GM19463 (cell line): ENCODE results near the gene HAUS6.
"Not testable (repeated sequence)": the region's sequence is repeated elsewhere in the genome, so short reads cannot be mapped to it uniquely, and the experiment has no call there.

Experiments
- ATAC-seq: cut with Tn5 transposase; IDR thresholded peaks from one replicate; pipeline ENCODE4 v1.9.1; 2021; ENCODE audit warnings: mild to moderate bottlenecking, moderate library complexity; ENCODE audit not compliant: unreplicated experiment

HAUS6 gene, protein sequence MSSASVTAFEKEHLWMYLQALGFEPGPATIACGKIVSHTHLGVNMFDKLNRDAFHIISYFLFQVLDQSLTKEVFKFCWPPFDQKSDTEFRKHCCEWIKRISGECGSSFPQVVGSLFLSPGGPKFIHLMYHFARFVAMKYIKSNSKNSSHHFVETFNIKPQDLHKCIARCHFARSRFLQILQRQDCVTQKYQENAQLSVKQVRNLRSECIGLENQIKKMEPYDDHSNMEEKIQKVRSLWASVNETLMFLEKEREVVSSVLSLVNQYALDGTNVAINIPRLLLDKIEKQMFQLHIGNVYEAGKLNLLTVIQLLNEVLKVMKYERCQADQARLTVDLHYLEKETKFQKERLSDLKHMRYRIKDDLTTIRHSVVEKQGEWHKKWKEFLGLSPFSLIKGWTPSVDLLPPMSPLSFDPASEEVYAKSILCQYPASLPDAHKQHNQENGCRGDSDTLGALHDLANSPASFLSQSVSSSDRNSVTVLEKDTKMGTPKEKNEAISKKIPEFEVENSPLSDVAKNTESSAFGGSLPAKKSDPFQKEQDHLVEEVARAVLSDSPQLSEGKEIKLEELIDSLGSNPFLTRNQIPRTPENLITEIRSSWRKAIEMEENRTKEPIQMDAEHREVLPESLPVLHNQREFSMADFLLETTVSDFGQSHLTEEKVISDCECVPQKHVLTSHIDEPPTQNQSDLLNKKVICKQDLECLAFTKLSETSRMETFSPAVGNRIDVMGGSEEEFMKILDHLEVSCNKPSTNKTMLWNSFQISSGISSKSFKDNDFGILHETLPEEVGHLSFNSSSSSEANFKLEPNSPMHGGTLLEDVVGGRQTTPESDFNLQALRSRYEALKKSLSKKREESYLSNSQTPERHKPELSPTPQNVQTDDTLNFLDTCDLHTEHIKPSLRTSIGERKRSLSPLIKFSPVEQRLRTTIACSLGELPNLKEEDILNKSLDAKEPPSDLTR

DNA sequence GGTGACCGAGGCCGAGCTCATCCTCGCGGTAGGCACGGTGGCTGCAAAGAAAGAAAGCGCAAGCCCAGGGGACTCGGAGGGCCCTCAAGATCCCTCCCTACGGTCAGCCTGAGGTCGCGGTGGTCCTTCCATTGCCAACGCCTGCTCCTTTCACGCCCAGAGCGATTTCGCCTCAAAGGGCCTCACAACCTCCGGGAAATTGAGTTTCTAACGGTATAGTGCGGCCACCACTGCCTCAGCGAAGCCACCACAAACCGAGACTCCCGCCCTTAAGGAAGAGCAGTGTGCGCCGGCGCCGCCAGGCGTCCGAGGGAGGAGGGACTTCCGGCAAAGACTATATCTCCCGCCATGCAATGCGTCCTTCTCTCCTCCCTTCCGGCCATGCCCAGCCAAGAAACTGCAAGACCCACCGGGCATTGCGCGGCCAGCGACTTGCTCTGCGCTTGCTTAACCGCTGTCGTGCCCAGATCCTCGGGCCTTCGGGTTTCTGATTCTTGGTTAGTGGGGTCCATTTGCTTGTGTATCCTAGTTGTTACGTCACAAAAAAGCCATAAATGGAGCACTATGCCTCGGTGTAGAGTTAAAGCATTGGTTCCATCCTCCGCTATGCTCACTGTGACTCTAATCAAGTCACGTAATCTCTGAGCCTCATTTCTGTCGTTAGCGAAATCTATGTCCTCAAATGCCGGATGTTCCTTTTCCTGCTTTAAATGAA, at the start of gene HAUS6:
Gene HAUS6 (minus strand): TSS at position 274 of the 715 bp plus-strand sequence. CDS start 253 bp downstream, at position 21.
- peak; percentile 98 for ATAC-seq

GRCh38 chr9:19152160-19152498, 49.4 kb upstream of the HAUS6 start:
- ATAC-seq, result not testable (repeated sequence)

- no peak for ATAC-seq
Measured at GRCh38 chr9:19151425-19152159, 48.9 kb upstream of the HAUS6 start.

DNA sequence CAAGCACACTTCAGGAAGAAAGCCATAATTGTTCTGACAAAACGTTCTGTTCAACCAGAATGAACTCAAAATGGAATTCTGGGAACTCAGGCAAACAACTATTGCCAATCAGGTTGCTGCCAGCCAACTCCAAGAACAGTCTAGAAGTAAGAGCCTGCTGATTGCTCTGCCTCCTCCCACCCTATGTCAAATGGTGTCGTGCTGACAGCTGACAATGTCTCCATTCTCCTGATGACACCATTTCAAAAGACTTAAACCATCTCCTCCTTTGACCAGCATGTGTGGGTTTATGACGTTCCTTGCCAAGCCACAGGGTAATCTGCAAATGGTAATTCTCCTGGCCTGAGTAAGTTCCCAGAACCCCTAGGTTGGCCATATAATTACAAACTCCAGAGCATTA, 46.5 kb upstream of the HAUS6 start:
- no peak for ATAC-seq

DNA sequence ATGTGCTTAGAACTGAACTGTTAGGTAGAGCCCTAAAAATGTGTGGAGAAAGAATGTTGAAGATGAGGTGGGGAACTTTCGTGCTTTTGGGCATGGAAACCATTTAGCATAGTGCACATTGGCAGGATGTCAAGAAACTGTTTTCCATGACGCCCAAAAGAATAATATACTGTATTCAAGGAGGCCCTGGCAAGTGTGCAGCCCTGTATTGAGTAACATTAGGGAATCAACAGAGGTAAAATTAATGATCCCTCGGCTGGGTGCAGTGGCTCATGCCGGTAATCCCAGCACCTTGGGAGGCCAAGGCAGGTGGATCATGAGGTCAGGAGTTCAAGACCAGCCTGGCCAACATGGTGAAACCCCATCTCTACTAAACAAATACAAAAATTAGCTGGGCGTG, 45.5 kb upstream of the HAUS6 start:
- no peak for ATAC-seq

DNA sequence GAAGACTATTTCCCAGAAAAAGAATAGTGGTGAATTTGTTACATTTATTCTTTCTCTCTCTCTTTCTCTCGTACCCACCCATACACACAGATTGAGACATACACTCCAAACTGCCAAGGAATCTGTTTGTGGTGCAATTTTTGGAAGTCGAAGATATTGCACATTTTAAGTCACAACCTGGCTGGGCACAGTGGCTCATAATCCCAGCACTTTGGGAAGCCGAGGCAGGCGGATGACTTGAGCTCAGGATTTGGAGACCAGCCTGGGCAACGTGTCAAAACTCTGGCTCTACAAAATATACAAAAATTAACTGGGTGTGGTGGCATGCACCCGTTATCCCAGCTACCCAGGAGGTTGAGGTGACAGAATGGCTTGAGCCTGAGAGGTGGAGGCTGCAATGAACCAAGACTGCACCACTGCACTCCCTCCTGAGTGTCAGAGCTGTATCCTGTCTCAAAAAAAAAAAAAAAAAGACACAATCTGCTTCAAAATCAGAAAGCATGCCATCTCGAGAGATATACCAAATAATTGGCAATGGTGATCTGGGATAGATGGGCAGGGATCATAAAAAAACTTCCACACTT, 43.8 kb upstream of the HAUS6 start:
- no peak for ATAC-seq

- ATAC-seq, result no peak
Measured at GRCh38 chr9:19145881-19146280, 43.2 kb upstream of the HAUS6 start.

DNA sequence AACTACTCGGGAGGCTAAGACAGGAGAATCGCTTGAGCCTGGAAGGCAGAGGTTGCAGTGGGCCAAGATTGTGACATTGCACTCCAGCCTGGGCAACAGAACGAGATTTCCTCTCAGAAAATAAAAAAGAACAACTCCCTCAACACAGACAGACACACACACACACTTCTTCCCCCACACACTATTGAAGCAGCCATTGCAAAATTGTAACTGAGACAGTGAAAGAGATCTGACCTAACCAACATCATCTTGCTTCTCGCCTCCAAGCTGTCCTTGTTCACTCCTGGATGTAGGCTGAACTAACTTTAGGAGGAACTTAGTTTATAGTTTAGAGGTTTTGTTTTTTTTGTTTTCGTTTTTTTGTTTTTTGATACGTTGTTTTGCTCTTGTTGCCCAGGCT, 37.6 kb upstream of the HAUS6 start:
- no peak for ATAC-seq

- ATAC-seq, result no peak
Measured at GRCh38 chr9:19138084-19138483, 35.4 kb upstream of the HAUS6 start.

GRCh38 chr9:19137282-19137681, 34.6 kb upstream of the HAUS6 start:
- ATAC-seq, result no peak

DNA sequence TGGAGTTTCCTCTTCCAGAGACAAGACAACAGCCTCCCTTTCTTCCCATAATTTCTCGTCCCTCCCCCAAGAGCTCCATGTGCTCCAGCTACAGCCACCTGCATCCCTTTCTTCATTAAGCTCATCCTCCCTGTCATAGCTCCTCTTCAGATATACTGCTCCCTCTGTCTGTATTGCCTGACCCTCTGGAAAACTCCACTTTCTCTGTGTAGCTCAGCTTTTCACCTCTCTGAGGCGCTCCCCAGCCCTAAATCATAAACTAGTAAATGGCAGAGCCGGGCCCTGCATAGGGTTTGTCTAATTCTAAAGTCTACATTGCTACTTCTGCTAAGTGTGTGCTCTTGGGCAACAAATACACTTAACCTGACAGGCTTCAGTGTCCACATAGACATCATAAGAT, 33.4 kb upstream of the HAUS6 start:
- no peak for ATAC-seq

DNA sequence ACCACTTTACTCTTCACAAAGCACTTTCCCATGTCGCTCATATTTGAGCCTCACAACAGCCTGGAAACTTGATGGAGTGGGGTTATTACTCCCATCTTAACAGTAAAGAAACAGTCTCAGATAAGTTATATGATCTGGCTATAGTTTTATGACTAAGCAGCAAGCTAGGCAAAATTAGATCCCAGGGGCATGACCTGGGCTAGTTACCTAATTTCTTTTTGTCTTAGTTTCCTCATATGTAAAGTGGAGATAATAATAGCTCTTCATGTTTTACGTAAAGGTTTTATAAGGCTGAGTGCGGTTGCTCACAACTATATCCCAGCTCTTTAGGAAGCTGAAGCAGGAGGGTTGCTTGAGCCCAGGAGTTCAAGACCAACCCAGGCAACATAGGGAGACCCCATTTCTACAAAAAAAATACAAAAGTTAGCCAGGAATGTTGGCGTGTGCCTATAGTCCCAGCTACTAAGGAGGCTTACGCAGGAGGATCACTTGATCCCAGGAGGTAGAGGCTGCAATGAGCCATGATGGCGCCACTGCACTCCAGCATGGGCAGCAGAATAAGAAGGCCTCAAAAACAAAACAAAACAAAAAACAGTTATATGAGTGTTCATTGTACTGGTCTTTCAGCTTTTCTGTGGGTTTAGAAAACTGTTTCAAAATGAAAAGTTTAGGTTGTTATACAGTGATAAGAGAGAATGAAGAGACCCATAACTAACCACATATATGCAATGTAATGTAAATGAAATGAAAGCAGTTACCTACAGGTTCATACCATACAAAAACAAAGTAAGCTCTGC, 31.0 kb upstream of the HAUS6 start:
- no peak for ATAC-seq

DNA sequence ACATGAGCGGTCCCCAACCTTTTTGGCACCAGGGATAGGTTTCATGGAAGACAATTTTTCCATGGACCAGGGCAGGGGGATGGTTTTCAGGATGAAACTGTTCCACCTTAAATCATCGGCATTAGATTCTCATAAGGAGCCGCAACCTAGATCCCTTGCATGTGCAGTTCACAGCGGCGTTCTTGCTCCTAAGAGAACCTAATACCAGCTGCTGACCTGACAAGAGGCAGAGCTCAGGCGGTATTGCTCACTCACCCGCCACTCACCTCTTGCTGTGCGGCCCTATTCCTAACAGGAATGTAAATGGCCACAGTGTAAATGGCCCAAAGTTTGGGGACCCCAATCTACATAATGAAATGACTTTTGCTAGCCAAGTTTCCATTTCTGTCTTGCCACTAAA, 27.7 kb upstream of the HAUS6 start:
- no peak for ATAC-seq

DNA sequence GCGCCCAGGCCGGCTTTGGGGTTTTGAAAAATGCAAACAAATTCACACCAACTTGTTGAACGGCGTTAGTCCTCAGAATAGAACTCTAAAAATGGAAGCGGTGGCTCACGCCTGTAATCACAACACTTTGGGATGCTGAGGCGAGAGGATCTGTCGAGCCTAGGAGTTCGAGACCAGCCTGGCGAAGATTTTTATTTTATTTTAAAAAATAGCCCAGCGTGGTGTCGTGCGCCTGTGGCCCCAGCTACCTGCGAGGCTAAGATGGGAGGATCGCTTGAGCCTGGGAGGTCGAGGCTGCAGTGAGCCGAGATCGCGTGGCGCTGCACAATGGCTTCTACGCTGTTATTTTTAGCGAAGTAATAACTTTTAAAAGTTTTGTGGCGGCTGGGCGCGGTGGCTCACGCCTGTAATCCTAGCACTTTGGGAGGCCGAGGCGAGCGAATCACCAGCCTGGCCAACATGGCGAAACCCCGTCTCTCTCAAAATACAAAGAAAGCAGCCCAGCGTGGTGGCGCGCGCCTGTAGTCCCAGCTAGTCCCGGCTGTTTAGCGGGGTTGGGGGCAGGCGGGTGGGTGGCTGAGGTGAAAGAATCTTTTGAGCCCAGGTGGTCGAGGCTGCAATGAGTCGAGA, 25.3 kb upstream of the HAUS6 start:
- ATAC-seq, result peak; percentile 1

DNA sequence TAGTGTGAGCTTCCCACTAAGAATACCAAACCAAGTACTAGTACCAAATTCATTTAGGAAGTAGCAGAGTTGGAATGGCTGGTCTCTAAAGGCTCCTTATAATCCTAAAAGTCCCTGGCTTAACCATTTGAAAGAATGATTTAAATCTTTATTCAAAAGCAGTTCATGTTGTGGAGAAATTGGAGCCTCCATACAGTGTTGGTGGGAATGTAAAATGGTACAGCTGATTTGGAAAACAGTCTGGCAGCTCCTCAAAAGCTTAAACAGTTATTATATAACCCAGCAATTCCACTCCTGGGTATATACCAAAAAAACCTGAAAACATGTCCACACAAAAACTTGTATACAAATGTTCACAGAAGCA, 21.7 kb upstream of the HAUS6 start:
- ATAC-seq, result no peak

- no peak for ATAC-seq
Measured at GRCh38 chr9:19122490-19123042, 19.9 kb upstream of the HAUS6 start.

- no peak for ATAC-seq
Measured at GRCh38 chr9:19120877-19121276, 18.2 kb upstream of the HAUS6 start.

DNA sequence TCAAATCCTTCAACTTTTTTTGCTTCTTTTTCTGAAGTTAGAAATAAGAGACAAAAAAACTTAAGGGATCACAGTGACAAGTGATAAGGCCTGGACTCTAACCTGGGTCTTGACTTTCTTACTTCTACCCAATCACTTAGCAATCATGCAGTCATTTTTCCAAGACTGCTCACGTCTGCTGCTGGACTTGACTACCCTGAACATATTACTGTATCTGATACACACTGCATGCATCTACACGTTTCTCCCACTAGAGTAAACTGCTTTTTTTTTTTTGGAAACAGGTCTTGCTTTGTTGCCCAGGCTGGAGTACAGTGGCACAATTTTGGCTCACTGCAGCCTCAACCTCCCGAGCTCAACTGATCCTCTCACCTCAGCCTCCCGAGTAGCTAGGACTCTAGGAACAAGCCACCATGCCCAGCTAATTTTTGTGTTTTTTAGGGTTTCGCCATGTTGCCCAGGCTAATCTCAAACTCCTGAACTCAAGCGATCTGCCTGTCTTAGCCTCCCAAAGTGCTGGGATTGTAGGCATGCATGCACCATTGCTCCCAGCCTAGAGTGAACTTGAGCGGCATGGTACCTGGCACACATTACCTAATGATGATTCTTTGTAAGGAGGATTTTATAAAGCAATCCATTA, 17.2 kb upstream of the HAUS6 start:
- ATAC-seq, result no peak
